Ovary (tissue), 3 donors: ENCODE data around the gene ZZZ3.

Experiments used
- POLR2A ChIP-seq: fragments of 450-650 bp; IDR thresholded peaks from one replicate; pipeline ENCODE4 v1.6.1; 2017; ENCODE audit warnings: antibody characterized with exemption, mild to moderate bottlenecking, moderate library complexity
- TF ChIP-seq, protein P1 (sequence below), 3 donors: fragments of 450-650 bp in 2 of 3; fragments of 200-600 bp in 1 of 3; IDR thresholded peaks; one replicate each; pipeline versions ENCODE4 v1.5.1 to v1.8.0; 2016 to 2022; ENCODE audit warnings: antibody characterized with exemption in 3 of 3, mild to moderate bottlenecking in 1 of 3
- donor health status: DM: no; HTN: no; CAD: no.

DNA sequence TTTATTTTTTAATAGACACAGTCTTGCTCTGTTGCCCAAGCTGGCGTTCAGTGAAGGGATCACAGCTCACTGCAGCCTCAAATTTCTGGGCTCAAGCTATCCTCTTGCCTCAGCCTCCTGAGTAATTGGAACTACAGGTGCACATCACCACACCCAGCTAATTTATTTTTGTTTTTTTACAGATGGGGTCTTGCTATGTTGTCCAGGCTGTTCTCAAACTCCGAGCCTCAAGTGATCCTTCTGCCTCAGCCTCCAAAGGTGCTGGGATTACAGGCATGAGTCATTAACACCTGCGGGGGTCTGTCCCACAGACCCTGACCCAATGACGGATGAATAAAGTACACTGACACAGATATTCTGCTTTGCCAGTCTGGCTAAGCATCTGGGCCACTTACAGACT is 33.6 kb upstream of the ZZZ3 start:
- TF ChIP-seq, protein P1, sequence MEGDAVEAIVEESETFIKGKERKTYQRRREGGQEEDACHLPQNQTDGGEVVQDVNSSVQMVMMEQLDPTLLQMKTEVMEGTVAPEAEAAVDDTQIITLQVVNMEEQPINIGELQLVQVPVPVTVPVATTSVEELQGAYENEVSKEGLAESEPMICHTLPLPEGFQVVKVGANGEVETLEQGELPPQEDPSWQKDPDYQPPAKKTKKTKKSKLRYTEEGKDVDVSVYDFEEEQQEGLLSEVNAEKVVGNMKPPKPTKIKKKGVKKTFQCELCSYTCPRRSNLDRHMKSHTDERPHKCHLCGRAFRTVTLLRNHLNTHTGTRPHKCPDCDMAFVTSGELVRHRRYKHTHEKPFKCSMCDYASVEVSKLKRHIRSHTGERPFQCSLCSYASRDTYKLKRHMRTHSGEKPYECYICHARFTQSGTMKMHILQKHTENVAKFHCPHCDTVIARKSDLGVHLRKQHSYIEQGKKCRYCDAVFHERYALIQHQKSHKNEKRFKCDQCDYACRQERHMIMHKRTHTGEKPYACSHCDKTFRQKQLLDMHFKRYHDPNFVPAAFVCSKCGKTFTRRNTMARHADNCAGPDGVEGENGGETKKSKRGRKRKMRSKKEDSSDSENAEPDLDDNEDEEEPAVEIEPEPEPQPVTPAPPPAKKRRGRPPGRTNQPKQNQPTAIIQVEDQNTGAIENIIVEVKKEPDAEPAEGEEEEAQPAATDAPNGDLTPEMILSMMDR (IDR thresholded peaks at IDR 0.05): no peak
- no peak for TF ChIP-seq POLR2A
